Choroid plexus epithelial cell (primary cell): Measurements from ENCODE around the gene LY6G6C.

ENCODE experiments used
- DNase-seq: peaks from one replicate; pipeline ENCODE4 v3.0.0-alpha.2; 2010; ENCODE audit warnings: low read depth
- H3K4me3 ChIP-seq: 2 replicates; pipeline ENCODE4 v1.5.1; 2011; ENCODE audit warnings: low read depth, mild to moderate bottlenecking, control low read depth, low read length, moderate library complexity
- TF ChIP-seq, protein P1 (sequence below): conservative IDR thresholded peaks from 2 replicates; pipeline ENCODE4 v1.5.1; 2011; ENCODE audit warnings: low read depth, mild to moderate bottlenecking, control low read depth, inconsistent platforms, low read length, moderate library complexity

Gene LY6G6C

DNA sequence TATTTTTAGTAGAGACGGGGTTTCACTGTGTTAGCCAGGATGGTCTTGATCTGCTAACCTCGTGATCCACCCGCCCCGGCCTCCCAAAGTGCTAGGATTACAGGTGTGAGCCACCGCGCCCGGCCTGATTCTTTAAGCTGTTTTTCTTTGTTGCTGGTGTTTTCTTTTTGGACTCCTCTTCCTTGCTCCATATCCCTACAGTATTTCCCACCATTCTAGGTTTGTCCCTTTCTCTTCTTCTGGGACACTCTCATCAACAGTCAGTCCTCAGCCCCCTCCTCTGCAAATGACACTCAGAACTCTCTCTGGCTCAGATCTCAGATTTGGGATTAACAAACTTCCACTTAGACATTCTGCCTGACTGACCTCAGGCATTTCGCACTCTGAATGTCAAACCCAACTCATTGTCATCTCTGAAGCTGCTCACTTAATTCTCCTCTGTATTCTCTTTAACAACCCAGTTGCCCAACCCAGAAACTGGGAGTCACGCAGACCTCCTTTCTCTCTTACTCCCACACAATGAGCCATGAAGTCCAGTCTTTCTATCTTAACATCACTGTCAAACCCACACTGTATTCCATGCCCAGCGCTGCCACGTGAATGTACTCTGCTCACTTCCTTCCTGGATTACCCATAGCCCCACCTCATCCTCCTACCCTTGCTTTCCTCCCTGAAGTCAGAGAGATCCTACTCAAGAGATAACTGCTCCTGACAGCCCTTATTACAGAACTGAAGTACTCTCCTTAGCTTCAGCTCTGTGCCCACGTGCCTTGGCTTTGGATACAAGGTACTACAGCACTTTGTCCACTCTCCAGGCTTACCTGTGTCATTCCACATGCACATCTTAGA, 4.2 kb upstream of the LY6G6C start:
- no peak overlapping the region for H3K4me3 ChIP-seq
- TF ChIP-seq, protein P1, sequence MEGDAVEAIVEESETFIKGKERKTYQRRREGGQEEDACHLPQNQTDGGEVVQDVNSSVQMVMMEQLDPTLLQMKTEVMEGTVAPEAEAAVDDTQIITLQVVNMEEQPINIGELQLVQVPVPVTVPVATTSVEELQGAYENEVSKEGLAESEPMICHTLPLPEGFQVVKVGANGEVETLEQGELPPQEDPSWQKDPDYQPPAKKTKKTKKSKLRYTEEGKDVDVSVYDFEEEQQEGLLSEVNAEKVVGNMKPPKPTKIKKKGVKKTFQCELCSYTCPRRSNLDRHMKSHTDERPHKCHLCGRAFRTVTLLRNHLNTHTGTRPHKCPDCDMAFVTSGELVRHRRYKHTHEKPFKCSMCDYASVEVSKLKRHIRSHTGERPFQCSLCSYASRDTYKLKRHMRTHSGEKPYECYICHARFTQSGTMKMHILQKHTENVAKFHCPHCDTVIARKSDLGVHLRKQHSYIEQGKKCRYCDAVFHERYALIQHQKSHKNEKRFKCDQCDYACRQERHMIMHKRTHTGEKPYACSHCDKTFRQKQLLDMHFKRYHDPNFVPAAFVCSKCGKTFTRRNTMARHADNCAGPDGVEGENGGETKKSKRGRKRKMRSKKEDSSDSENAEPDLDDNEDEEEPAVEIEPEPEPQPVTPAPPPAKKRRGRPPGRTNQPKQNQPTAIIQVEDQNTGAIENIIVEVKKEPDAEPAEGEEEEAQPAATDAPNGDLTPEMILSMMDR, result no peak
- no peak for DNase-seq

DNA sequence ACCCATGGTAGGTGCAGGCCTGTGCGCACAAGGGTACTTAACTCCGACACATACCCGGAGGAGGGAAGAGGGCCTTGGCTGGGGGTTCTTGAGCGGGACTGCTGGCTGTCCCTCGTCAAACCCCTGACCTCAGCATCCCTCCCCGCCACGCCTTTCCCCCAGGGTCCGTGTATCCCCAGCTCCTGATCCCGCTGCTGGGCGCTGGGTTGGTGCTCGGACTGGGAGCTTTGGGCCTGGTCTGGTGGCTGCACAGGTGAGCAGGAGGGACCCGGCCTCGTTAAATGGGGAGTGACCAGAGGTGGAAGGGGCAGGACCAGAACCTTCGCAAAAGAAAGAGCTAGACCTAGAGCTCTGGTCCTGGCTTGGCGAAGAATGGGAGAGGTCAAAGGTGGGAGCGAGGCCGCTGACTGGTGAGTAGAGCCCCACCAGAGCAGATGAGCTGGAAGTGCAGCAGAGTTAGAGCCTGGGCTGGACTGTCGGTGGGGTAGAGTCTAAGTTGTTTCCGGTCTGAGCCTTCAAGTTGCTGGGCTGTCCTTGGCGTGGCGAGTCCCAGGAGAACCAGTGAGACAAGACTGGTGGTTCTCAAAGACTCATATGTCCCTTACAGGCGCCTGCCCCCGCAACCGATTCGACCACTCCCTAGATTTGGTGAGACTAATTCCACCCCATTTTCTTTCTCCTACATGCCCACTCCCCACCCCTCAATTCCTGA, 2.6 kb upstream of the LY6G6C start:
- TF ChIP-seq, protein P1, result no peak
- no peak overlapping the region for H3K4me3 ChIP-seq
- DNase-seq, result no peak

DNA sequence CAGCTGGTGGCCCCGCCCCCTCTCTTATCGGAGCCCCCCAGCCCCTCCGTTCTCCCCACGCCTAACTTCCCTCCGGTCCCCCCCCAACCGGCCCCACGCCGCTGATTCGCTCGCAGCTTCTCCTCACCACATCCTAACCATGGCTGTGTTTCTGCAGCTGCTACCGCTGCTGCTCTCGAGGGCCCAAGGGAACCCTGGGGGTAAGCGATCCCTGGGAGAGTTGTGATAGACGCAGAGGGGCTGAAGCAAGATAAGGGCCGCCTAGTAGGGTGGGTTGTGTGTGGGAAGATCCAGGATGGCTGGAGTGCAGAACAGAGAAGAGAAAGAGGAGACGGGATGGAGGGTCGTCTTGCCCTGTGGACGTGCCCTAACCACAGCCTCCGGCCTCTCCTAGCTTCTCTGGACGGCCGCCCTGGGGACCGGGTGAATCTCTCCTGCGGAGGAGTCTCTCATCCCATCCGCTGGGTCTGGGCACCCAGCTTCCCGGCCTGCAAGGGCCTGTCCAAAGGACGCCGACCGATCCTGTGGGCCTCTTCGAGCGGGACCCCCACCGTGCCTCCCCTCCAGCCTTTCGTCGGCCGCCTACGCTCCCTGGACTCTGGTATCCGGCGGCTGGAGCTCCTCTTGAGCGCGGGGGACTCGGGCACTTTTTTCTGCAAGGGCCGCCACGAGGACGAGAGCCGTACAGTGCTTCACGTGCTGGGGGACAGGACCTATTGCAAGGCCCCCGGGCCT, 1.9 kb upstream of the LY6G6C start, which contains the start of gene MPIG6B:
Gene MPIG6B, plus strand, starts transcription at position 129 of the 735 bp plus-strand sequence. Its CDS starts 11 bp downstream, at position 140.
- H3K4me3 ChIP-seq, result no peak within 1 kb of the TSS
- no peak for DNase-seq
- TF ChIP-seq, protein P1, result no peak

DNA sequence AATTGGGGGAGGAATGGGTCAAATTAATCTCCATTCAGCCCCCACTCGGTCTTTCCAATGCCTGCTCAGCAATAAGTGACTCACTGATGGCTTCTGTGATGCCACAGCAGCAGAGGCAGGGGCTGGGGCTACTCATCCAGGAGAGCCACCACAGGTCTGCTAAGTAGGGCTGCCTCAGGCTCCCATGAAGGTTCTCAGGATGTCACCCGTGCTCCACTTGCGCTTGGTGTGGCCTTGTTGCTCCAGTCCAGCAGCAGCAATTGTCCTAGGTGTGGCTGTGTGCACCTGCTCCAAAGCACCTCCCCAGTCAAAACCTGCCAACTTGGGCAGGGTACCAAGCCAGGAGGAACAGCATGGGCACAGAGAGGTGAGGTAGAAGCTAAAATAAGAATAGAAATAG, 627 bp upstream of the LY6G6C start:
- TF ChIP-seq, protein P1, result no peak
- no peak overlapping the region for H3K4me3 ChIP-seq
- DNase-seq, result no peak

DNA sequence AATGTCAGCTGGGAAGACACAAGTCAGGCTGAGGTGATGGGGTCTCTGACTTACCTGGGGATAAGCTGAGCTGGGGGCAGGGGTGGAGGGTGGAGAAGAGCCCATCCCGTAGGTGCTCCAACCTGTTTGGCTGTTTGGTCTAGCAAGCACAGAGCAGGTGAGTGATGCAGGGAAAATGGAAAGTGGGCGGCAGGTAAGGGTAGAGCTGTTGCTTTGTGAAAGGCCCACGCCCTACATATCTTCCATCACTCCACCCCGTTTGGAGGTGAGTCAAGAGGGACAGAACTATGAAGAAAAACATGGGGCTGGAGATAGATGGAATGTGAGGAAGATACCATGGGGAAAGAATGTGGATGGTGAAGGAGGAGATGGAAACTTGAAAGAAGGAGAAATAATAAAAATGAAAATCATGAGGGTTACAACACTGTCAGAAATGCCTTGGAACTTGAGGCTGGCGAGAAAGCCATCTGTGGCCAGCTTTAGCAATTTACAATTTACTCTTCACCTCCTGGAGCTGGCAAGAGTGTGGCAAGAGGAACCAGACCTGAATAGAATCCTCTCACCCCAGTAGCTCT, 1.3 kb downstream of the LY6G6C start:
- H3K4me3 ChIP-seq, result no peak overlapping the region
- TF ChIP-seq, protein P1, result no peak
- no peak for DNase-seq

DNA sequence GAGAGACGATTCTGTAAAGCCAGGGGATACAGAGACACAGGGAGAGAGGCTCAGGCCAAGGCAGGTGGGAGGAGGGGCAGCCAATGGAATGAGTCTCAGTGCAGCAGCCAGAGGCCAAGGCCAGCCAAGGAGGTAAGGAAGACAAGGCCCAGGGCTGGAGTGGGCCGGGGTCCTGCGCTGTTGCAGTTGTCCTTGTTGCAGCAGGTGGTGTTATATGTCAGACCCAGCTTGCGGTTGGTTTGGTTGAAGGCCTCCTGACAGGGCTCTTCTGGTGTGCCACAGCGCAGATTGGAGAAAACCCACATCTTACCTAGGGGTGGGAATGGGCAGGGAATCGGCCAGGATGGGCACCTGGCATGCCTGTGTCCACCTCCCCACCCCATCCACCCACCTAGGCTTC, 2.5 kb downstream of the LY6G6C start:
- no peak for DNase-seq
- TF ChIP-seq, protein P1, result no peak
- no peak overlapping the region for H3K4me3 ChIP-seq
